Lower lobe of right lung (tissue), 2 donors: ENCODE data around the gene GDAP1L1. TPM values are rescaled to one million over a fixed set of nuclear protein-coding genes. Genes with fewer than 3 reads are reported as not detected.

Experiments
- ATAC-seq, 2 donors: fragments of 200-7000 bp; cut with Tn5 transposase; one replicate each; pipeline ENCODE4 v1.9.1; 2020 to 2022; ENCODE audit warnings: mild to moderate bottlenecking in 2 of 2, moderate library complexity in 2 of 2
- DNase-seq: peaks from one replicate; pipeline ENCODE4 v3.0.0-alpha.2; 2020
- H3K27ac ChIP-seq: fragments of 200-600 bp; one replicate; pipeline ENCODE4 v1.8.0; 2022
- H3K27me3 ChIP-seq: fragments of 200-600 bp; one replicate; pipeline ENCODE4 v1.8.0; 2022; ENCODE audit warnings: low read depth
- H3K36me3 ChIP-seq: fragments of 200-600 bp; one replicate; pipeline ENCODE4 v1.8.0; 2022; ENCODE audit warnings: mild to moderate bottlenecking
- H3K4me1 ChIP-seq: fragments of 200-600 bp; one replicate; pipeline ENCODE4 v1.8.0; 2022
- H3K4me3 ChIP-seq: fragments of 200-600 bp; one replicate; pipeline ENCODE4 v1.8.0; 2022; ENCODE audit warnings: mild to moderate bottlenecking
- H3K9me3 ChIP-seq: fragments of 200-600 bp; one replicate; pipeline ENCODE4 v1.8.0; 2022
- intact Hi-C: fragments of 100-400 bp; cut with DNase I; formaldehyde crosslinking; loops from one replicate; pipeline ENCODE4 v1.11.0; 2022
- total RNA-seq: library from RNA; stranded (reverse); fragmentation: NEBNext Ultra II Directional; extraction: Animal tissue kit (Norgen Biotek cat#: 25700); gene quantifications from one replicate; pipeline ENCODE4 v1.2.1, GENCODE V29; 2021
- TF ChIP-seq, protein P1 (sequence below): fragments of 200-600 bp; IDR thresholded peaks from one replicate; pipeline ENCODE4 v1.8.0; 2022; ENCODE audit warnings: antibody characterized with exemption, mild to moderate bottlenecking
- donor health status: DM: no; HTN: yes; CAD: no; lungs with severe emphysema.

GDAP1L1 gene
- total RNA-seq, 1 donor from 2014 or later: not detected

DNA sequence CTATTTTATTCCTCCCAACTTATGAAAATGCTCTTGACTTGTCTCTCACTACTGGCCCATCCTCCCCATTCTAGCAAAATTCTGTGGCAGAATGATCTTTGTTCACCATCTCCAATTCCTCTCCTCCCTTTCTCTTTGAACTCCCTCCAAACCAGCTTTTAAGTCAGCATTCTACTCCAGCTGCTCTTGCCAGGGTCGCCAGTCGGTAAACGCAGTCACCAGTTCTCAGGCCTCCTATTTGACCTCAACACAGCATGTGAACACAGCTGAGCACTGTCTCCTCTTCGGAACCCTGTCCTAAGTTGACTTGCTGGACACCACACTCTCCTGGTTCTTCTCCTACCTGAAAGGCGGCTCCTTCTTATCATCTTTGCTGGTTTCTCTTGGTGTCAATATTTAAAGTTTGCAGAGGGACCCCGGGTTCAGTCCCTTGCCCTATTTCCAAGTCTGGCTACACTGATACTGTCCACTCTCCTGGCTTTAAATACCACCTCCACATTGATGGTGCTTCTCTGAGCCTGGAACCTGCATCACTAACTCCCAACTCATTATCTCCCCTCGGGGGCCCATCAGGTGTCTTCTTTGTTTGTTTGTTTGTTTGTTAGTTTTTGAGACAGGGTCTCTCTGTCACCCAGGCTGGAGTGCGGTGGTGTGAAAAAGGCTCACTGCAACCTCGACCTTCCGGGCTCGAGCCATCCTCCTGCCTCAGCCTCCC lies 27.4 kb downstream of the GDAP1L1 start:
- Histone ChIP-seq H3K27me3 (no peaks in the 10 kb centered on the region), H3K36me3 (no peaks in the 10 kb centered on the region), H3K27ac (no peak overlapping the region), H3K4me3 (no peak overlapping the region), H3K4me1 (no peaks in the 10 kb centered on the region), H3K9me3 (no peaks in the 10 kb centered on the region)
- TF ChIP-seq, protein P1, sequence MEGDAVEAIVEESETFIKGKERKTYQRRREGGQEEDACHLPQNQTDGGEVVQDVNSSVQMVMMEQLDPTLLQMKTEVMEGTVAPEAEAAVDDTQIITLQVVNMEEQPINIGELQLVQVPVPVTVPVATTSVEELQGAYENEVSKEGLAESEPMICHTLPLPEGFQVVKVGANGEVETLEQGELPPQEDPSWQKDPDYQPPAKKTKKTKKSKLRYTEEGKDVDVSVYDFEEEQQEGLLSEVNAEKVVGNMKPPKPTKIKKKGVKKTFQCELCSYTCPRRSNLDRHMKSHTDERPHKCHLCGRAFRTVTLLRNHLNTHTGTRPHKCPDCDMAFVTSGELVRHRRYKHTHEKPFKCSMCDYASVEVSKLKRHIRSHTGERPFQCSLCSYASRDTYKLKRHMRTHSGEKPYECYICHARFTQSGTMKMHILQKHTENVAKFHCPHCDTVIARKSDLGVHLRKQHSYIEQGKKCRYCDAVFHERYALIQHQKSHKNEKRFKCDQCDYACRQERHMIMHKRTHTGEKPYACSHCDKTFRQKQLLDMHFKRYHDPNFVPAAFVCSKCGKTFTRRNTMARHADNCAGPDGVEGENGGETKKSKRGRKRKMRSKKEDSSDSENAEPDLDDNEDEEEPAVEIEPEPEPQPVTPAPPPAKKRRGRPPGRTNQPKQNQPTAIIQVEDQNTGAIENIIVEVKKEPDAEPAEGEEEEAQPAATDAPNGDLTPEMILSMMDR: no peak
- intact Hi-C loops: no loop called here
- ATAC-seq (no peak), DNase-seq (no peak)

- no peaks in the 10 kb centered on the region for H3K27me3 ChIP-seq
- no peaks in the 10 kb centered on the region for H3K4me1 ChIP-seq
- TF ChIP-seq, protein P1: no peak
- intact Hi-C loops: no loop called here
- no peaks in the 10 kb centered on the region for H3K9me3 ChIP-seq
- no peak overlapping the region for H3K4me3 ChIP-seq
- DNase-seq: no peak
- no peak overlapping the region for H3K27ac ChIP-seq
- no peaks in the 10 kb centered on the region for H3K36me3 ChIP-seq
- ATAC-seq: no peak
Measured at GRCh38 chr20:44279228-44279627, 32.1 kb downstream of the GDAP1L1 start.

GRCh38 chr20:44280387-44280786 lies 33.3 kb downstream of the GDAP1L1 start:
- Histone ChIP-seq H3K27ac (no peak overlapping the region), H3K36me3 (no peaks in the 10 kb centered on the region), H3K9me3 (no peaks in the 10 kb centered on the region), H3K27me3 (no peaks in the 10 kb centered on the region), H3K4me1 (no peaks in the 10 kb centered on the region), H3K4me3 (no peak overlapping the region)
- no peak for DNase-seq
- TF ChIP-seq, protein P1: no peak
- ATAC-seq: no peak
- intact Hi-C loops: no loop called here

DNA sequence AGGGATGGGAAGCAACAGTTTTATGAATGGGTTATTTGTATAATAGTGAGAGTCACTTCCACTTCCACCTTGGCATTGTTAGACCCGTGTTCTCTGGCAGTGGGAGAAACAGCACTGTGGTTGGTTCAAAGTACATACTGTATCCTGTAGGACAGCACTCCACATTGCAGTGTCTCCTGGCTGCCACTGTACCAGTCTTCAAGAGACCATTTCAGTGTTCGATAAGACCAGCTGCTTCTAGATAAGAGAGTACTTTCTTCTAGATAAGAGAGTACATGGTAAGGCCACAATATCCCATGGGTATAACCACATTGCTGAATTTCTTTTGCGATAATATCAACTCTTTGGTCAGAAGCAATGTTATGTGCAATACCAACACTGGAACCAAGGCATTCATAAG lies 35.1 kb downstream of the GDAP1L1 start:
- TF ChIP-seq, protein P1: no peak
- no peaks in the 10 kb centered on the region for H3K27me3 ChIP-seq
- no peaks in the 10 kb centered on the region for H3K9me3 ChIP-seq
- no peak for DNase-seq
- intact Hi-C loops: no loop called here
- no peak overlapping the region for H3K27ac ChIP-seq
- no peaks in the 10 kb centered on the region for H3K36me3 ChIP-seq
- no peak overlapping the region for H3K4me3 ChIP-seq
- H3K4me1 ChIP-seq: no peaks in the 10 kb centered on the region
- ATAC-seq: no peak

DNA sequence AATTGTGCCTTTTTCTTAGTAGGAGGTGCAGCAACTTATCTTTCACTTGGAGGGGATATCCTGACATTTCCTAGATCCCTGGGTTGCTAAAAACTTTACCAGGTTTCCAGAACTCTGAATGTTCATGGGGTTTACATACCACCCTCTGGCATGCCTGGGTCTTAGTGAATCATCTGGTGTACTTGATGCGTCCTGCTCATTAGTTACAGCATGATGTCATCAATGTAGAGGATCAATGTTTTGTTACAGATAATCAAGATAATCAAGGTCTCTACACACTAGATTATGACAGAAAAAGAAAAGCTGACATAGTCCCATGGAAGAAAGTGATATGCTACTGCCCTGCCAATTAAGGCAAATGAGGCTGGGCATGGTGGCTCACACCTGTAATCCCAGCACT lies 36.9 kb downstream of the GDAP1L1 start:
- TF ChIP-seq, protein P1: no peak
- ATAC-seq (no peak), DNase-seq (no peak)
- H3K27ac ChIP-seq: no peak overlapping the region
- H3K36me3 ChIP-seq: no peaks in the 10 kb centered on the region
- intact Hi-C loops: no loop called here
- no peaks in the 10 kb centered on the region for H3K4me1 ChIP-seq
- no peak overlapping the region for H3K4me3 ChIP-seq
- no peaks in the 10 kb centered on the region for H3K27me3 ChIP-seq
- H3K9me3 ChIP-seq: no peaks in the 10 kb centered on the region
